HEK293 (cell line): ENCODE results near the gene INO80B.

Source experiments
- PRDM6 ChIP-seq: fragments of 450-650 bp; formaldehyde crosslinking; IDR thresholded peaks from 2 replicates; pipeline ENCODE4 v1.5.1; 2017; ENCODE audit warnings: missing biosample characterization, missing genetic modification characterization
- YY2 ChIP-seq: fragments of 450-650 bp; formaldehyde crosslinking; IDR thresholded peaks from 2 replicates; pipeline ENCODE4 v1.5.1; 2016; ENCODE audit warnings: missing biosample characterization, missing genetic modification characterization
- ZBTB1 ChIP-seq: fragments of 450-650 bp; formaldehyde crosslinking; IDR thresholded peaks from 2 replicates; pipeline ENCODE4 v1.5.1; 2016; ENCODE audit warnings: missing biosample characterization, missing genetic modification characterization
- ZBTB26 ChIP-seq: fragments of 450-650 bp; formaldehyde crosslinking; optimal IDR thresholded peaks from 2 replicates; pipeline ENCODE3; 2016; ENCODE audit warnings: missing biosample characterization, mild to moderate bottlenecking, missing genetic modification characterization
- ZBTB6 ChIP-seq: fragments of 450-650 bp; formaldehyde crosslinking; IDR thresholded peaks from 2 replicates; pipeline ENCODE4 v1.5.1; 2017; ENCODE audit warnings: missing biosample characterization, missing genetic modification characterization
- ZNF133 ChIP-seq: fragments of 450-650 bp; formaldehyde crosslinking; IDR thresholded peaks from 2 replicates; pipeline ENCODE4 v1.5.1; 2016; ENCODE audit warnings: missing biosample characterization, missing genetic modification characterization
- ZNF174 ChIP-seq: fragments of 450-650 bp; formaldehyde crosslinking; IDR thresholded peaks from 2 replicates; pipeline ENCODE4 v1.5.0; 2017; ENCODE audit warnings: missing biosample characterization, mild to moderate bottlenecking, missing genetic modification characterization
- ZNF19 ChIP-seq: fragments of 450-650 bp; formaldehyde crosslinking; IDR thresholded peaks from 2 replicates; pipeline ENCODE4; 2016; ENCODE audit warnings: missing biosample characterization, missing genetic modification characterization, low read depth
- ZNF202 ChIP-seq: fragments of 450-650 bp; formaldehyde crosslinking; IDR thresholded peaks from 2 replicates; pipeline ENCODE4 v1.5.1; 2016; ENCODE audit warnings: missing biosample characterization, missing genetic modification characterization, borderline replicate concordance
- ZNF223 ChIP-seq: fragments of 450-650 bp; formaldehyde crosslinking; IDR thresholded peaks from 2 replicates; pipeline ENCODE4 v1.5.1; 2016; ENCODE audit warnings: missing biosample characterization, missing genetic modification characterization
- ZNF239 ChIP-seq: fragments of 450-650 bp; formaldehyde crosslinking; IDR thresholded peaks from 2 replicates; pipeline ENCODE4 v1.5.1; 2016; ENCODE audit warnings: missing biosample characterization, missing genetic modification characterization
- ZNF274 ChIP-seq, 2 experiments: fragments of 200-500 bp in 1 of 2; fragments of 450-650 bp in 1 of 2; sonication (Bioruptor generic) in 1 of 2; formaldehyde crosslinking in 1 of 2; IDR thresholded peaks; 2 replicates each; pipeline versions ENCODE4 v1.5.1 to v1.6.1; 2014 to 2016; ENCODE audit warnings: borderline replicate concordance in 1 of 2, inconsistent platforms in 1 of 2, low read length in 1 of 2, missing biosample characterization in 1 of 2, missing genetic modification characterization in 1 of 2
- ZNF292 ChIP-seq: fragments of 450-650 bp; formaldehyde crosslinking; IDR thresholded peaks from 2 replicates; pipeline ENCODE4 v1.5.1; 2016; ENCODE audit warnings: low read depth, missing biosample characterization, missing genetic modification characterization, borderline replicate concordance
- ZNF311 ChIP-seq: fragments of 450-650 bp; formaldehyde crosslinking; IDR thresholded peaks from 2 replicates; pipeline ENCODE4 v1.5.1; 2017; ENCODE audit warnings: missing biosample characterization, missing genetic modification characterization, borderline replicate concordance
- ZNF341 ChIP-seq: fragments of 450-650 bp; formaldehyde crosslinking; IDR thresholded peaks from 2 replicates; pipeline ENCODE4; 2016; ENCODE audit warnings: low read depth, missing biosample characterization, missing genetic modification characterization
- ZNF366 ChIP-seq: fragments of 450-650 bp; formaldehyde crosslinking; conservative IDR thresholded peaks from 2 replicates; pipeline ENCODE4 v1.5.1; 2016; ENCODE audit warnings: missing biosample characterization, missing genetic modification characterization
- ZNF433 ChIP-seq: fragments of 450-650 bp; formaldehyde crosslinking; IDR thresholded peaks from 2 replicates; pipeline ENCODE4 v1.5.1; 2016; ENCODE audit warnings: missing biosample characterization, missing genetic modification characterization, low read depth
- ZNF48 ChIP-seq: fragments of 450-650 bp; formaldehyde crosslinking; IDR thresholded peaks from 2 replicates; pipeline ENCODE4 v1.5.1; 2016; ENCODE audit warnings: missing biosample characterization, missing genetic modification characterization
- ZNF501 ChIP-seq: fragments of 450-650 bp; formaldehyde crosslinking; IDR thresholded peaks from 2 replicates; pipeline ENCODE4 v1.5.1; 2016; ENCODE audit warnings: missing biosample characterization, missing genetic modification characterization
- ZNF513 ChIP-seq: fragments of 450-650 bp; IDR thresholded peaks from 2 replicates; pipeline ENCODE4 v1.5.1; 2018; ENCODE audit warnings: missing biosample characterization, missing genetic modification characterization
- ZNF530 ChIP-seq: fragments of 450-650 bp; formaldehyde crosslinking; IDR thresholded peaks from 2 replicates; pipeline ENCODE4 v1.5.1; 2016; ENCODE audit warnings: low read depth, missing biosample characterization, missing genetic modification characterization
- ZNF549 ChIP-seq: fragments of 450-650 bp; IDR thresholded peaks from 2 replicates; pipeline ENCODE4 v1.5.1; 2018; ENCODE audit warnings: missing biosample characterization, missing genetic modification characterization, mild to moderate bottlenecking, inconsistent platforms, moderate library complexity
- ZNF555 ChIP-seq: fragments of 450-650 bp; formaldehyde crosslinking; conservative IDR thresholded peaks from 2 replicates; pipeline ENCODE4 v1.5.1; 2017; ENCODE audit warnings: missing biosample characterization, mild to moderate bottlenecking, missing genetic modification characterization, inconsistent platforms
- ZNF623 ChIP-seq: fragments of 450-650 bp; formaldehyde crosslinking; IDR thresholded peaks from 2 replicates; pipeline ENCODE4 v1.5.1; 2016; ENCODE audit warnings: missing biosample characterization, missing genetic modification characterization
- ZNF626 ChIP-seq: fragments of 450-650 bp; sonication (Bioruptor Pico); formaldehyde crosslinking; IDR thresholded peaks from 2 replicates; pipeline ENCODE4 v1.5.1; 2018; ENCODE audit warnings: missing biosample characterization, missing genetic modification characterization, inconsistent platforms
- ZNF692 ChIP-seq: fragments of 450-650 bp; formaldehyde crosslinking; IDR thresholded peaks from 2 replicates; pipeline ENCODE4 v1.5.1; 2016; ENCODE audit warnings: missing biosample characterization, missing genetic modification characterization
- TF ChIP-seq, protein P1 (sequence below): fragments of 450-650 bp; formaldehyde crosslinking; IDR thresholded peaks from 2 replicates; pipeline ENCODE4 v1.5.1; 2016; ENCODE audit warnings: missing biosample characterization, missing genetic modification characterization
- TF ChIP-seq, protein P2 (sequence below): fragments of 450-650 bp; formaldehyde crosslinking; IDR thresholded peaks from 2 replicates; pipeline ENCODE4 v1.5.1; 2016; ENCODE audit warnings: missing biosample characterization, missing genetic modification characterization

INO80B gene

GRCh38 chr2:74457549-74458131 is 2.8 kb downstream of the INO80B start (continued):
- TF ChIP-seq, protein P1, sequence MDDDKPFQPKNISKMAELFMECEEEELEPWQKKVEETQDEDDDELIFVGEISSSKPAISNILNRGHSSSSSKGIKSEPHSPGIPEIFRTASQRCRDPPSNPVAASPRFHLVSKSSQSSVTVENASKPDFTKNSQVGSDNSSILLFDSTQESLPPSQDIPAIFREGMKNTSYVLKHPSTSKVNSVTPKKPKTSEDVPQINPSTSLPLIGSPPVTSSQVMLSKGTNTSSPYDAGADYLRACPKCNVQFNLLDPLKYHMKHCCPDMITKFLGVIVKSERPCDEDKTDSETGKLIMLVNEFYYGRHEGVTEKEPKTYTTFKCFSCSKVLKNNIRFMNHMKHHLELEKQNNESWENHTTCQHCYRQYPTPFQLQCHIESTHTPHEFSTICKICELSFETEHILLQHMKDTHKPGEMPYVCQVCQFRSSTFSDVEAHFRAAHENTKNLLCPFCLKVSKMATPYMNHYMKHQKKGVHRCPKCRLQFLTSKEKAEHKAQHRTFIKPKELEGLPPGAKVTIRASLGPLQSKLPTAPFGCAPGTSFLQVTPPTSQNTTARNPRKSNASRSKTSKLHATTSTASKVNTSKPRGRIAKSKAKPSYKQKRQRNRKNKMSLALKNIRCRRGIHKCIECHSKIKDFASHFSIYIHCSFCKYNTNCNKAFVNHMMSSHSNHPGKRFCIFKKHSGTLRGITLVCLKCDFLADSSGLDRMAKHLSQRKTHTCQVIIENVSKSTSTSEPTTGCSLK (tag by site-specific recombination) = no peak
- TF ChIP-seq ZNF311 (no peak), ZNF433 (tag by site-specific recombination) (no peak), ZNF239 (tag by site-specific recombination) (no peak), ZNF549 (no peak), ZNF223 (tag by site-specific recombination) (no peak), ZNF692 (tag by site-specific recombination) (peak; percentile 55; the same call in 1 of the 2 replicates), ZNF513 (tag by site-specific recombination) (no peak), ZBTB1 (no peak), ZNF19 (tag by site-specific recombination) (no peak), ZNF341 (tag by site-specific recombination) (peak; percentile 85), ZNF555 (tag by site-specific recombination) (no peak), ZNF133 (tag by site-specific recombination) (no peak), ZBTB26 (tag by site-specific recombination) (peak; percentile 70), PRDM6 (tag by site-specific recombination) (no peak), ZNF623 (tag by site-specific recombination) (no peak), ZNF366 (tag by site-specific recombination) (no peak), ZNF530 (tag by site-specific recombination) (no peak), ZNF202 (tag by site-specific recombination) (no peak), ZNF626 (tag by site-specific recombination) (no peak), ZNF174 (tag by site-specific recombination) (no peak), ZBTB6 (tag by site-specific recombination) (no peak), YY2 (tag by site-specific recombination) (no peak), ZNF48 (tag by site-specific recombination) (no peak), ZNF501 (tag by site-specific recombination) (peak; percentile 94), ZNF274 (IDR thresholded peaks at IDR 0.05; ENCODE audit: low read length) (no peak), ZNF274 (tag by site-specific recombination; IDR thresholded peaks at IDR 0.05; ENCODE audit: borderline replicate concordance) (no peak), ZNF292 (no peak)
- TF ChIP-seq, protein P2, sequence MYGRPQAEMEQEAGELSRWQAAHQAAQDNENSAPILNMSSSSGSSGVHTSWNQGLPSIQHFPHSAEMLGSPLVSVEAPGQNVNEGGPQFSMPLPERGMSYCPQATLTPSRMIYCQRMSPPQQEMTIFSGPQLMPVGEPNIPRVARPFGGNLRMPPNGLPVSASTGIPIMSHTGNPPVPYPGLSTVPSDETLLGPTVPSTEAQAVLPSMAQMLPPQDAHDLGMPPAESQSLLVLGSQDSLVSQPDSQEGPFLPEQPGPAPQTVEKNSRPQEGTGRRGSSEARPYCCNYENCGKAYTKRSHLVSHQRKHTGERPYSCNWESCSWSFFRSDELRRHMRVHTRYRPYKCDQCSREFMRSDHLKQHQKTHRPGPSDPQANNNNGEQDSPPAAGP (tag by site-specific recombination) = peak; percentile 75
